HG03064 (cell line): ENCODE data around the gene ST3GAL4.

Experiments used
- ATAC-seq: cut with Tn5 transposase; IDR thresholded peaks from one replicate; pipeline ENCODE4 v1.9.1; 2021; ENCODE audit warnings: low read depth; ENCODE audit not compliant: unreplicated experiment

The ST3GAL4 gene

DNA sequence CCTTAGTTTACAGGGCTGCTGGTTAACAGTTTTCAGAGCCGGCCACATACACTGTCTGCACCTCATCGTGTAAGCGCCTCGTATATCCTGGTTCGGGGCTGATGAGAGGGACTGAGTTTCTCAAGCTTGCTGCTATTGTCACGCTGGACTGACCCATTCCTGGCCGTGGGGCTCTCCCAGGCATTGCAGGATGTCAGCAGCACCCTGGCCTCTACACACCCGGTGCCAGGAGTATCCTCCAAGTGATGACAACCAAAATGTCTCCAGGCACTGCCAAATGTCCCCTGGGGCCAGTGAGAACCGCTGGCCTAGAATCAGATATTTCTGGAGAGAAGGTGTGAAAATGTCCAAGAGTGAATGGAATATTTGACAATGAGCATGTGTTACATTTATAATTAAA lies 82.8 kb downstream of the ST3GAL4 start:
- ATAC-seq = no peak

DNA sequence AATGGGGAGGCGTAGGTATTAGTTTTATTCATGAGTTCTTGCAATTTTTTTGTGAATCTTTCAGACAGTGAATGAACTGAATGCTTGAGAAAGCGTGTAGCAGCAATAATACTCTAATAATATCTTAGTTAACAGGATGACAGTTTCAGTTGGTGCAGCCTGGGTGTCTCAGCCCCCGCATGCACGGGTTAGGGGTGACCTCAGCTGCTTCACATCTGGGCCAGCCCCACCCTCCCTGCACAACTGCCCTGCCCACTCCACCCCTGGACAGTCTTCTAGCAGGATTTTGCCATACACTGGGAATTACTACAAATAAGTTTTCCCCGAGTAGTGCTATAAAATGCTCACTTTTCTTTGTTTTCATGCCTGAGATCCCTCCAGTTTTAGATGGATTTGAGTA lies 83.2 kb downstream of the ST3GAL4 start:
- ATAC-seq = no peak

GRCh38 chr11:126440276-126440675 lies 84.8 kb downstream of the ST3GAL4 start:
- ATAC-seq = no peak

- no peak for ATAC-seq
Observed at GRCh38 chr11:126440792-126441514, 85.5 kb downstream of the ST3GAL4 start.

- ATAC-seq = no peak
Observed at GRCh38 chr11:126443120-126443519, 87.6 kb downstream of the ST3GAL4 start.

DNA sequence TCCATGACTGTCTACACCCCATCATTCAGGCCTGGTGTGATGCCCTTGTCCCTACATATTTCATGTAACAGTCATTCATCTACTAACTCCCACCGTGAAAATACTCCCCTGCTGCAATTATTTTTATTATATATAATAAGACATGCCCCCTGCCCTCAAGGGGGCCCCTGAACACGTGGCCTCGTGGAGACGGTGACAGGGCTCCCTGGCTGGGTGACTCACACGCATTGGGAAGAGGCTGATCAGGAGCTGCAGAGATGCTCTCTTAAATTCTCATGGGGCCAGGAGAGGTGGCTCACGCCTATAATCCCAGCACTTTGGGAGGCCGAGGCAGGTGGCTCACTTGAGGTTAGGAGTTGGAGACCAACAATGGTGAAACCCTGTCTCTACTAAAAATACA lies 88.6 kb downstream of the ST3GAL4 start:
- ATAC-seq = no peak

GRCh38 chr11:126446581-126446980 lies 91.1 kb downstream of the ST3GAL4 start:
- ATAC-seq = no peak

DNA sequence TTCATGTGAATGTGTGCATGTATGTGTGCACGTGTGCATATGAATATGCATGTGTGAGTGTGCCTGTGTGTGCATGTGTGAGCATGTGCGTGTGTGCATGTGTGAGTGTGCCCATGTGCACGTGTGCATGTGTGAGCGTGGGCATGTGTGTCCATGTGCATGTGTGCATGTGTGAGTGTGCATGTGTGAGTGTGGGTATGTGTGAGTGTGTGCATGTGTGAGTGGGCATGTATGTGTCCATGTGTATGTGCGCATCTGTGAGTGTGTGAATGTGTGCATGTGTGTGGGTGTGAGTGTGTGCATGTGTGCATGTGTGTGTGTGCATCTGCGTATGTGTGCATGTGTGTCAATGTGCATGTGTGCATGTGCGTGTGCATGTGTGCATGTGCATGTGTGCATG lies 94.7 kb downstream of the ST3GAL4 start:
- no peak for ATAC-seq

- no peak for ATAC-seq
Observed at GRCh38 chr11:126450806-126451205, 95.3 kb downstream of the ST3GAL4 start.

DNA sequence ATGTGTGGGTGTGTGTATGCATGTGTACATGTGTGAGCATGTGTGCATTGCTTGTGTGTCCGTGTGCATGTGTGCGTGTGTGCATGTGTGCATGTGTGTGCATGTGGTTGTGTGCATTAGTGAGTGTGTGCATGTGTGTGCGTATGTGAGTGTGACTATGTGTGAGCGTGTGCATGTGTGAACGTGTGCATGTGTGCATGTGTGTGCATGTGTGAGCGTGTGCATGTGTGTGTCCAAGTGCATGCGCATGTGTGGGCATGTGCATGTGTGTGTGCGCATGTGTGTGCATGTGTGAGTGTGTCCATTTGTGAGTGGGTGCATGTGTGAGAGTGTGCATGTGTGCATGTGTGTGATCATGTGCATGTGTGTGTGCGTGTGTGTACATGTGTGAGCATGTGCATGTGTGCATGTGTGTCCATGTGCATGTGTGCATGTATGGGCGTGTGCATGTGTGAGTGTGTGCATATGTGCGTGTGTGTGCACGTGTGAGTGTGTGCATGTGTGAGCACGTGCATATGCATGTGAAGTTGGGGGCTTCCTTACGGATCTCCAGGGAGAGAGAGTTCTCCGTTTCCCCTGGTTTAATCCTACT lies 95.8 kb downstream of the ST3GAL4 start:
- no peak for ATAC-seq

DNA sequence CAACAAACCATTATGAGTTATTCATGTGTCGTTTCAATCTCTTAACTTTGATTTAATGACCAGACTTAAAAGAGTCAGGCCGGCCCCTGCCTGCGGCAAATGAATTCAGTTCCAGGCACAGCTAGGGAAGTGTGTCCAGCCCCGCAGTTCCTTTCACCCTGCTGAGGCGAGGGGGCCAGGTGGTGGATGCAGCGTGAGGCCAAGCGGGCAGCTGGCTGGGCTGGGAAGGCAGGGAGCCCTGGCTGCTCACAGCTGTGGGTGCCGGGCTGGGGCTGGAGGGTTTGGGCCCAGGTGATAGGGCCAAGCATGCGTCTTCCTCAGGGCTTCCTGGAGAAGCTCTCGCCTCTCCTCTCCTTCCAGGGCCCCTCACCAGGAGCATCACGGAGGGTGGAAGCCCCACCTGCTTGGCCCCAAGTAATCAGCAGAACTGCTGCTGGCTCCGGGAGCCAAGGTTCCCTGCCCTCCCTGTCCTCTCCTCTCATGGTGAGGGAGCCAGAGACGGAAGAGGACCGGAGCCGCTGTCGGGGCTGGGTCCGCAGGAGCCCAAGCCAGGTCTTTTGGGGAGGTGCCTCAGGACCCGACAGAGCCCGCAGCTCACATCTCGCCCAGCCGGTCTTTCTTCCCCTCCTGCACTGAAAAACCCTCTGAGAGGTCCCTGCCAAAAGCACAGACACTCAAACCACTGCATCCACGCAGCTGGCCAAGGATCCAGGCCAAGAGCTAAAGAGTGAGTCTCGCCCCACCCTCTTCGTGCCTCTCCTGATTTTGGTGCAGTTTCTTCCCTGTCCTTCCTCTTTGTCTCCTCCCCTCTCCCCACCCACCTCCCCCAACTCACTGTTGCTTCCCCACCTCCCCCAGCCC lies 97.0 kb downstream of the ST3GAL4 start:
- no peak for ATAC-seq

- no peak for ATAC-seq
Observed at GRCh38 chr11:126456089-126456488, 100.6 kb downstream of the ST3GAL4 start.

- ATAC-seq = no peak
Observed at GRCh38 chr11:126456783-126457542, 101.5 kb downstream of the ST3GAL4 start.

GRCh38 chr11:126457817-126458216 lies 102.3 kb downstream of the ST3GAL4 start:
- ATAC-seq = no peak

DNA sequence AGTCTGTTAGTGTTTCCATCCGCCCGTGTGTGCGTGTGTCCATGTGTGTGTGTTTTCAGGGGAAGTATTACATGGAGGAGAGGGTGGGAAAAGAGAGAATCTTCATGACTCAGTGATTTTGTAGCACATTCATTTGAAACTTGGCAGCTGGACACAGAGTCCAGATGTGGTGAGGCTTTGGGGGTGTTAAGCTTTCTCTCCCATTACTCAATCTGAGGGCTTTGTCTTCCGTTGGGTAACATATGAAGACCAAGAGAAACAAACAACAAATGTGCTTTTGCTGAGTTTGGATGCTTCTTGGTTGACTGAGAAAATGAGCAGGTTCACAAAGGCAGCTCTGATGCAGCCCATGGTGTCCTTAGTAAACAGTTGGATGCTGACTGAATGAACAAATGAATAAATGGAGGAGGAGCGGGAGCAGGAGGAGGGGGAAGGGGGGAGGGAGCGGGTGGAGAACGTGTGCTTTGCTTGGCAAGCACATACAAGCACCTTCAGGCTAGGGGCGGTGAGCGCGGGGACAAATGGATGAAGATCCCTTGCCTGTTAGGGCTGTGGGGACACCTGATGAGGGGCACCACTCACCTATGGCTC lies 104.3 kb downstream of the ST3GAL4 start:
- ATAC-seq = no peak

DNA sequence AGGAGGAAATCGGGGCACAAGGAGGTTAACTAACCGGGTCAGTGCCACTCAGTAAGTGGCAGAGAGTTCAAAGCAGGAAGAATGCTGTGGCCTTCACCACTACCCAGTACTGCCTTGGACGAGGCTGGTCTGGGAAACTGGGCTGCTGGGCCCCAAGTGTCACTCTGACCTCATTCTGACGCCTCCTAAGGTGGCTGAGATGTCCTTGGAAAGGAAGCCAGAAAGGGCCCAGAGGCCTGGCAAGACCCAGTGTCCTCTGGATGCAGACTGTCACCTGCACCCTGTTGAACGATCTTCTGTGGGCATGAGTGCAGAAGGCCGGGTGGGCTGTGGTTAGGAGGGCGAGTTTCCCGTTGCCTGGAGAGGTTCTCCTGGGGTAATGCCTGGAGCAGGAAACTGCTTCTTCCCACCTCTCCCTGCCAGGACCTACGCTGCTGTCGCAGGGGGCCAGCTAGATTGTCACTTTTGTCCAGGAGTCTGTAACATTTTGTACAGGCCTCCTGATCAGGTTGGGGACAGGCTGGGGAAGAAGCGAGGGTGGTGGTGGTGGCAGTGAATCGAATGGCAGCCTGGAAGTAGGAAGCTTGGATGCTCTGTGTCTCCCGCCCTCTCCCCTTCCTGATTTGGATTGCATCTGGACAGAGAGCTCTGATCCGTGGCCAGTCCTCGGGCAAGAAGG lies 105.1 kb downstream of the ST3GAL4 start:
- no peak for ATAC-seq

- ATAC-seq = no peak
Observed at GRCh38 chr11:126461096-126461440, 105.6 kb downstream of the ST3GAL4 start.

- ATAC-seq = no peak
Observed at GRCh38 chr11:126461996-126462395, 106.5 kb downstream of the ST3GAL4 start.

DNA sequence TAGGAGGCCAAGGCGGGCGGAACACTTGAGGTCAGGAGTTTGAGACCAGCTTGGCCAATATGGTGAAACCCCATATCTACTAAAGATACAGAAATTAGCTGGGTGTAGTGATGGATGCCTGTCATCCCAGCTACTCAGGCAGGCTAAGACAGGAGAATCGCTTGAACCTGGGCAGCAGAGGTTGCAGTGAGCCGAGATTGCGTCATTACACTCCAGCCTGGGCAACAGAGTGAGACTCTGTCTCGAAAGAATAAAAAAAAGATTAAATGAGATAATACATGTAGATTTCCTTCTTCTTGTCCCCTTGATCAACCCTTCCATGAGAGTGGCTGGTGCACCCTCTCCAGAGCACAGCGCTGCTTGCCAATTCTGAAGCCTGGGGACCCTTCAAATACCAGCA lies 106.9 kb downstream of the ST3GAL4 start:
- no peak for ATAC-seq
